IPS-18a (cell line): ENCODE results near the gene DROSHA.
A peak's percentile ranks its signal among the peaks of the same experiment; 100 is the strongest.

Experiments
- H3K27ac ChIP-seq: one replicate; pipeline ENCODE4 v1.5.1; 2013; ENCODE audit warnings: low read length
- H3K27me3 ChIP-seq: one replicate; pipeline ENCODE4 v1.6.1; 2013; ENCODE audit warnings: mild to moderate bottlenecking, low read length; ENCODE audit not compliant: control insufficient read depth, insufficient read depth
- H3K36me3 ChIP-seq: one replicate; pipeline ENCODE4 v1.6.1; 2013; ENCODE audit warnings: low read depth, low read length; ENCODE audit not compliant: control insufficient read depth
- H3K4me1 ChIP-seq: one replicate; pipeline ENCODE4 v1.6.1; 2013; ENCODE audit warnings: low read depth, low read length; ENCODE audit not compliant: control insufficient read depth
- H3K4me3 ChIP-seq: one replicate; pipeline ENCODE4 v1.5.1; 2013; ENCODE audit warnings: low read length
- H3K9ac ChIP-seq: one replicate; pipeline ENCODE4 v1.6.1; 2013; ENCODE audit warnings: mild to moderate bottlenecking, low read length, moderate library complexity
- H3K9me3 ChIP-seq: one replicate; pipeline ENCODE4 v1.6.1; 2013; ENCODE audit warnings: low read depth, low read length; ENCODE audit not compliant: control insufficient read depth

Gene DROSHA

GRCh38 chr5:31434898-31435297, 97.0 kb downstream of the DROSHA start:
- H3K4me3 ChIP-seq: no peak overlapping the region
- H3K27me3 ChIP-seq: no peaks in the 10 kb centered on the region
- no peaks in the 10 kb centered on the region for H3K4me1 ChIP-seq
- no peaks in the 10 kb centered on the region for H3K9me3 ChIP-seq
- no peak overlapping the region for H3K9ac ChIP-seq
- H3K27ac ChIP-seq: no peak overlapping the region
- H3K36me3 ChIP-seq: peaks cover 29% of the 10 kb centered on the region

GRCh38 chr5:31433229-31433628, 98.7 kb downstream of the DROSHA start:
- Histone ChIP-seq H3K27me3 (no peaks in the 10 kb centered on the region), H3K27ac (no peak overlapping the region), H3K4me3 (no peak overlapping the region), H3K4me1 (peaks cover 3% of the 10 kb centered on the region), H3K9me3 (no peaks in the 10 kb centered on the region), H3K36me3 (peaks cover 24% of the 10 kb centered on the region), H3K9ac (no peak overlapping the region)

GRCh38 chr5:31427724-31428309, 104.1 kb downstream of the DROSHA start:
- H3K36me3 ChIP-seq: peaks cover 10% of the 10 kb centered on the region
- peaks cover 17% of the 10 kb centered on the region for H3K4me1 ChIP-seq
- H3K27ac ChIP-seq: peak overlapping the region; percentile 66
- no peaks in the 10 kb centered on the region for H3K27me3 ChIP-seq
- H3K9ac ChIP-seq: no peak overlapping the region
- no peaks in the 10 kb centered on the region for H3K9me3 ChIP-seq
- no peak overlapping the region for H3K4me3 ChIP-seq

GRCh38 chr5:31427013-31427723, 104.7 kb downstream of the DROSHA start:
- Histone ChIP-seq H3K27me3 (no peaks in the 10 kb centered on the region), H3K36me3 (peaks cover 16% of the 10 kb centered on the region), H3K27ac (peak overlapping the region; percentile 66), H3K9me3 (no peaks in the 10 kb centered on the region), H3K4me3 (no peak overlapping the region), H3K9ac (no peak overlapping the region), H3K4me1 (peaks cover 17% of the 10 kb centered on the region)

- H3K36me3 ChIP-seq: peaks cover 52% of the 10 kb centered on the region
- H3K27ac ChIP-seq: no peak overlapping the region
- H3K4me3 ChIP-seq: no peak overlapping the region
- H3K4me1 ChIP-seq: peaks cover 2% of the 10 kb centered on the region
- no peak overlapping the region for H3K9ac ChIP-seq
- H3K27me3 ChIP-seq: no peaks in the 10 kb centered on the region
- no peaks in the 10 kb centered on the region for H3K9me3 ChIP-seq
Measured at GRCh38 chr5:31421806-31422586, 109.9 kb downstream of the DROSHA start.

- Histone ChIP-seq H3K36me3 (peaks cover 45% of the 10 kb centered on the region), H3K4me1 (no peaks in the 10 kb centered on the region)
Measured at GRCh38 chr5:31417512-31417911, 114.4 kb downstream of the DROSHA start.

GRCh38 chr5:31416547-31416946, 115.3 kb downstream of the DROSHA start:
- H3K4me3 ChIP-seq: no peak overlapping the region
- H3K9me3 ChIP-seq: no peaks in the 10 kb centered on the region
- no peaks in the 10 kb centered on the region for H3K4me1 ChIP-seq
- no peaks in the 10 kb centered on the region for H3K27me3 ChIP-seq
- H3K36me3 ChIP-seq: peaks cover 40% of the 10 kb centered on the region
- no peak overlapping the region for H3K27ac ChIP-seq
- no peak overlapping the region for H3K9ac ChIP-seq

More at GRCh38 chr5:31417512-31417911, 114.4 kb downstream of the DROSHA start:
- H3K27me3 ChIP-seq: no peaks in the 10 kb centered on the region
- no peak overlapping the region for H3K9ac ChIP-seq
- H3K27ac ChIP-seq: no peak overlapping the region
- H3K9me3 ChIP-seq: no peaks in the 10 kb centered on the region
- H3K4me3 ChIP-seq: no peak overlapping the region

GRCh38 chr5:31415960-31416359, 115.9 kb downstream of the DROSHA start:
- Histone ChIP-seq H3K9ac (no peak overlapping the region), H3K4me3 (no peak overlapping the region), H3K4me1 (no peaks in the 10 kb centered on the region), H3K9me3 (no peaks in the 10 kb centered on the region), H3K27me3 (no peaks in the 10 kb centered on the region), H3K27ac (no peak overlapping the region), H3K36me3 (peaks cover 35% of the 10 kb centered on the region)

- no peaks in the 10 kb centered on the region for H3K9me3 ChIP-seq
- H3K27ac ChIP-seq: no peak overlapping the region
- no peak overlapping the region for H3K9ac ChIP-seq
- peaks cover 31% of the 10 kb centered on the region for H3K36me3 ChIP-seq
- no peaks in the 10 kb centered on the region for H3K4me1 ChIP-seq
- H3K4me3 ChIP-seq: no peak overlapping the region
- no peaks in the 10 kb centered on the region for H3K27me3 ChIP-seq
Measured at GRCh38 chr5:31415009-31415923, 116.6 kb downstream of the DROSHA start.

- Histone ChIP-seq H3K27ac (no peak overlapping the region), H3K9ac (no peak overlapping the region), H3K4me3 (no peak overlapping the region), H3K4me1 (no peaks in the 10 kb centered on the region), H3K9me3 (no peaks in the 10 kb centered on the region), H3K27me3 (no peaks in the 10 kb centered on the region), H3K36me3 (peaks cover 30% of the 10 kb centered on the region)
Measured at GRCh38 chr5:31413030-31413812, 118.7 kb downstream of the DROSHA start.
